Measurements from ENCODE around the gene PKNOX2.

- TF ChIP-seq CTCF (IDR thresholded peaks at IDR 0.05) (no peak), POLR2A (IDR thresholded peaks at IDR 0.05) (no peak), EP300 (IDR thresholded peaks at IDR 0.05) (no peak)
Measured at GRCh38 chr11:125180413-125181305, 16.1 kb downstream of the PKNOX2 start.

Data from ovary (tissue), 3 donors.